OCI-M1 (cell line): Measurements from ENCODE around the gene KCNJ16.

Experiments used
- DNase-seq: peaks from one replicate; lab custom pipeline; 2025; lab: John Stamatoyannopoulos, UW

Gene KCNJ16

DNA sequence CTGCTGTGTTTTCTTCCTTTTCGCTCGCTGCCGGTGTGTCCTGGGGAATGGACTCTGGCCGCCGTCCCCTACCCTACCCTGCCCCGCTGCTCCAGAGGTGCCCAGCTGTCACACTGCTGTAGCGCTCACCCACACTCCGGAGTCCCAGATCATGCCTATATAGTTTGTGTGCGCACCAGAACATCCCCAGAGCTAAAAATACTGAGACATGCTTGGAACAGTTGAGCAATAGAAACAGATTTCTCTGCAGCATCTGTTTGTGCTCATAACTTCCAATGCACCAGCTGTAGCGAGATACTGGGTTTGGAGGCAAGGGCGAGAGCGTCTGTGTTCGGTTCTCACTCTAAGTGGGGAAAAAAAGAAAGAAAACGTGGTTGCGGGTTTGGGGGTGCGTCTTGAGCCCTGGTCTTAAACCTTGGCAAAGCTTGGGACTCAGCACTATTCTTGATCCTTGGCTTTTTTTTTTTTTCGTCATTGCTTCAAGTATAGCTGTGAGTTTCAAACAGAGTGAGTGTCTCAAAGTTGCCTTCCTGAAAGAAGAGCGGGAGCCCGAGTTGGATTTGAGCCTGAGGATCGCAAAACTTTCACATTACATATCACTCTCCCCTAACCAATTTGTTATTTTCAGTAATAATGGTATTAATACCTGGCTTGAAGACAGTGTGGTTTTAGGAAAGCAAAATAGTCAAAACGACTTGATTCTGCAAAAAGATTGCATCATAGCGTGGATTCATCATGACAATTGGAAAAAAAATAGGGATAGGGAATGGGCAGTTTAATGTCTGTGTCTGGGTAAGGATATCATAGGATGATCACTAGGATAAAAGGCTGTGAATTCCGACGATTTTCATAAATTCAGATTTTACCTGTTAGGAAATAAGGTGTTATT lies 94.9 kb downstream of the KCNJ16 start:
- no peak for DNase-seq

DNA sequence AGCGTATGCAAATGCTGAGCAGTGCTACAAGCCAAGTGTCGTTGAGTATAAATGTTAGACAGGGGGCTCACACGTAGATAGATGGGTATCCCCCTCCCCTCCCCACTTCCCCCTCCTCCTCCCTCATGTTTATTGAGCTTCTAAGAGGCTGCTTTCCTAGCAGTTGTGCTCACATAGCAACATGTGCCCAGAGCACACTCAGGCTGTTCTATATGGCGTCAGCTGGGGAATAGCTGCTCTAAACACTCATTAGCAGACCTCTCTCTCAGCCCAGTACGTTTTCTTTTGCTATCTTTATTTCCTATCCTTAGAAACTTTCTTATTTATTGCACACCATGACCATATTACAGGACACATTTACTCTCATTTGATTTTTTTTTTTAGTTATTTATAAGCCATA lies 96.1 kb downstream of the KCNJ16 start:
- no peak for DNase-seq

DNA sequence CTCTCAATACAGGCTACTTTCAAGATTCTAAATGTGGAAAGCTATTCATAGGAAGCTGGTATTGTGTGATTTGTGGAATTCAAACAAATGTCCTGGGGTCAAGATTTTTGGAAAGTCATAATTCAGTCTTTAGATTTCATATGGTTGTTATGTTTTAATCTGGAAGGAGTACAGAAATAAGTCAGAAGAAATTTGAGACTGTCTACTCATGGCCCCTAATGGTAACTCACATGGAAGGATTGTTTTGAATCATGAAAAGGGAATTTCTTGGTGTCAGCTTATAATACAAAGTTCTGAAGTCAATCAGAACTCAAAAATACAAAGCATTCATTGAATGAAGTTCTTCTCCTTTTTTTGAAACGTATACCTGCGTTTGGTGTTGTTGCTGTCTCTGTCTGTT lies 97.4 kb downstream of the KCNJ16 start:
- DNase-seq = no peak

DNA sequence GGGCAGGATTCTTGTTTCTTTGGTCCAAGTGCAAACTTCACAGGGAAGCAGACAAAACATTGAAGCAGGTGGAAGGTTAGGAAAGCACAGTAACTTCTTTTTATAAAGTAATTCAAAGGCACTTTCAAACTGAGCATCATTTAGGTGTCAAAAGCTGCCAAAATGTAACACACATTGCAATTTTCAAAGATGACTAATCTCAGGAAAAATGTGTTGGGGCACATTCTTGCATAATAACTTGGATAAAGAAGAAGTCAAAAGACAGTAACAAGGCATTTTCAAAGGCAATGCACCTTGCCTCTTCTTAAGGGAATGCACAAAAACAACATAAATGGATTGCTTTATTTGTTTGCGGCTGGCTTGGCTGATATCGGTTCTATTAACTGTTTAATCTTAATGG lies 97.9 kb downstream of the KCNJ16 start:
- no peak for DNase-seq

DNA sequence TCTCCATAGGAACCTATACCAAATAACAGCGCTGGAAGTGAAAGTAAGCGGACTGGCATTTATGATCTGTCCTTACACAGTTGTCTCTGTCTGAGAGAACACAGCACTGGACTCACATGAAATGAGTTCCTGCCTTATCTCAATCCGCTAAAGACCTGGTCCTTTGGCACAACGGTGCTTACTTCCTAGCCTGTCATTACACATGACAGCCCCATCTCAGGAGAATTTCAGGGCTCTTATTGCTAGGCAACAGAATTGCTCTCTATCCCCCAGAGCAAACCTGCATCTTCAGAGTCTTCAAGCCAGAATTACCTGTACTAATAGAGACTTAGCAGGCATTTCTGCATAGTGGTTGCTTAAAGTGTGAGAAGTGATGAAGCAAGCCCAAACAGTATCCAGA lies 98.7 kb downstream of the KCNJ16 start:
- DNase-seq = no peak

DNA sequence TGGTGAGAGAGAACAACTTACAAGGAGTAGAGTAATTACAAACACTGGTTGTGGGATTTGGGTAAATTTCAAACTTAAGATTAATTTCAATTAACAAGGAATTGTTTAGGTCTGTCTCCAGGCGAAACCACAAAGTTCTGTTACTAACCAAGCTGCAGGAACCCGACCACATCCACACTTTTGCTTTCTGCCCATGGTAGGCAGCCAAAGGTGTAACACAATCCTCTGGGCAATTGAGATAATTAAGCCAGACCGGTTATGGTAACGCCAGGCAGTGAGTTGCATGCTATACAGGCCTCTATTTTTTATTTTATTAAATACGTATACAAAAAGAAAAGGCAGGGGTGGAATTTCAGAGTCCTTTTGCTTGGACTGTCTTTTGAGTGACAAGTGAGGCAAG lies 106.4 kb downstream of the KCNJ16 start:
- DNase-seq = no peak

DNA sequence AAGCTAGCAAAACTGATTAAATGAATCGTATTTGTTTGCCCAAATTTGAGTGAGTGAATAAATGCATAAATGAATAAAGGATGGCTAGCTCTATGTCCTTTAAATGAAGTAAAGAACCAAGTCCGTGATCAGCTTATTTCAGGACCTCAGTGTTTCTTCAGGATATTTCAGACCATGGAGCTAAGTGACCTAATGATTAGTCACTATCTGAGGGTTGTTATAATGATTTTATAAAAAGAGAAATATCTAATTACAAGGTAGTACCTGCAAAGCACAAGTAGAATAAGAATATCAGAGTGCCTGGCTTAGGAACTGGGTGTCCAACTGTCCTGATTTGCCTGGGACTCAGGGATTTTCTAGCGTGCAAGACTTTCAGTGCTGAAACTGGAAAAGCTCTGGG lies 106.8 kb downstream of the KCNJ16 start:
- no peak for DNase-seq

DNA sequence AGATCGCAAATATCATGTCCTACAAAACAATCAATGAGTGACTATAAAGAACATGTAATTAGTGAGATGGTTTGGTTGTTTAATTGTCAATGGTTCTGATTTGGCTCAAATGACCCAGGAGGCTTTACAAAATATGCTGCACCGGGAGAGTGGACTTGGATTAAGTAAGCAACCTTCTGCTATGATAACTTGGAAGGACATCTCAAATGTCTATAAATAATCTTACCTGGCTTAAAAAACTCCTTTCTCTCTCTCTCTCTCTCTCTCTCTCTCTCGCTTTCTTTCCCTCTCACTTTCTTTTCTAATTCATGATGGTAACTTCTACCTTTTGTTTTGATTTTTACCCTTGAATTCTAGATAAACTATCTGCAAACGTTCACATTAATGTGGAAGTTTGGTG lies 108.5 kb downstream of the KCNJ16 start:
- DNase-seq = no peak

DNA sequence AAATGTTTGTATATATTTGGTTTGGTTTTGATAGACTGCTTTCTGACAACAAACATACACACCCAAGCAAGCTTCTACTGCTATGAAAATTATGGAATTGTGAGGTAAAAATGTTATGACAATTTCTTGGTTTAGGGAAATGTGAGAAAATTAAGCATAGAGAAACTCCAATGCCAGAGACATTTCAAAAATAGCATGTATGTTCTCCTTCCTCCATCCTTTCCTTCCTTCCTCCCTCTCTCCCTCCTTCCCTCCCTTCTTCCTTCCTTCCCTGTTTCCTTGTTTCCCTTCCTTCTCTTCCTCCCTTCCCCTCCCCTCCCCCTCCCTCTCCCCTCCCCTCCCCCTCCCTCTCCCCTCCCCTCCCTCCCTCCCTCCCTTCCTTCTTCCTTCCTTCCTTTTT lies 109.2 kb downstream of the KCNJ16 start:
- no peak for DNase-seq

DNA sequence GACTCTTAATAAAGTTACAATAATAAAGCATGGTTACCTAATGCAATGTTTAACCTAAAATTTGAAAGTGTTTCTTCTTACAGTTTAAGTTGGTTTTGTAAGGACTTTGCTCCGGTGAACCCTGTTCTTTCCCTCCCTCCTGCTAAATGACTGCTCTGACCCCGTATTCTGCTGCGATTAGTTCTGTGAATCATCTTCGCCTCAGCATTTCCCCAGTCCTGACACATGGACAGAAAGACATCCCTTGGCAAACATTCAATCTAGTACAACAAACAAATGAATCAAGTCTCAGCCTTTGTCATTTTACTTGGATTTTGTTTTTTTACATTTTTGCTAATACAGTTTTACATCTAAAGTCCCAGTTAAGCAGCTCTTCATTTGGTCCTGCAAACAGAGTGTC lies 109.7 kb downstream of the KCNJ16 start:
- DNase-seq = no peak
